ENCODE results near the gene ARHGEF17.
"Not testable (repeated sequence)": the region's sequence is repeated elsewhere in the genome, so short reads cannot be mapped to it uniquely, and the experiment has no call there.

Gene ARHGEF17

GRCh38 chr11:73308003-73308960 lies at the start of gene ARHGEF17:
Gene ARHGEF17, plus strand, starts transcription at chr11:73308276. Its CDS starts 363 bp downstream, at chr11:73308639.
- peak in 36 of 42 donors; percentile 27 to 75 (median 52) for DNase-seq
- intact Hi-C loops (cut with DNase I) = no loop called here

GRCh38 chr11:73259406-73260126 lies 48.5 kb upstream of the ARHGEF17 start:
- intact Hi-C loops (cut with DNase I) = no loop called here
- peak in 4 of 42 donors; percentile 2 to 21 (median 4) for DNase-seq

- no peak for DNase-seq
- intact Hi-C loops (cut with DNase I) = no loop called here
Observed at GRCh38 chr11:73260127-73260457, 48.0 kb upstream of the ARHGEF17 start.

GRCh38 chr11:73262851-73263495 lies 45.1 kb upstream of the ARHGEF17 start:
- peak in 1 of 42 donors; percentile 3 for DNase-seq
- intact Hi-C loops (cut with DNase I) = no loop called here

GRCh38 chr11:73263640-73264039 lies 44.4 kb upstream of the ARHGEF17 start:
- intact Hi-C loops (cut with DNase I) = no loop called here
- DNase-seq = no peak

- DNase-seq = peak in 1 of 42 donors; percentile 2
- intact Hi-C loops (cut with DNase I) = no loop called here
Observed at GRCh38 chr11:73265278-73265810, 42.7 kb upstream of the ARHGEF17 start.

- DNase-seq = peak in 3 of 42 donors; percentile 1 to 10 (median 7)
- intact Hi-C loops (cut with DNase I) = no loop called here
Observed at GRCh38 chr11:73265853-73266645, 42.0 kb upstream of the ARHGEF17 start.

GRCh38 chr11:73266646-73267020 lies 41.4 kb upstream of the ARHGEF17 start:
- intact Hi-C loops (cut with DNase I) = no loop called here

GRCh38 chr11:73267122-73267846 lies 40.8 kb upstream of the ARHGEF17 start:
- intact Hi-C loops (cut with DNase I) = no loop called here
- DNase-seq = peak in 6 of 42 donors; percentile 1 to 9 (median 4)

More at GRCh38 chr11:73266646-73267020, 41.4 kb upstream of the ARHGEF17 start:
- DNase-seq = peak in 4 of 42 donors; percentile 3 to 33 (median 14)

GRCh38 chr11:73267906-73268540 lies 40.1 kb upstream of the ARHGEF17 start:
- intact Hi-C loops (cut with DNase I) = no loop called here
- DNase-seq = peak in 5 of 42 donors; percentile 0 to 30 (median 6)

- DNase-seq = peak in 5 of 42 donors; percentile 3 to 22 (median 11)
Observed at GRCh38 chr11:73268671-73269271, 39.3 kb upstream of the ARHGEF17 start.

GRCh38 chr11:73269459-73270015 lies 38.5 kb upstream of the ARHGEF17 start:
- DNase-seq = peak in 4 of 42 donors; percentile 2 to 28 (median 12)
- intact Hi-C loops (cut with DNase I) = no loop called here

More at GRCh38 chr11:73268671-73269271, 39.3 kb upstream of the ARHGEF17 start:
- intact Hi-C loops (cut with DNase I) = no loop called here

- intact Hi-C loops (cut with DNase I) = no loop called here
- peak in 5 of 42 donors; percentile 3 to 34 (median 10) for DNase-seq
Observed at GRCh38 chr11:73270016-73270854, 37.8 kb upstream of the ARHGEF17 start.

GRCh38 chr11:73270855-73271477 lies 37.1 kb upstream of the ARHGEF17 start:
- intact Hi-C loops (cut with DNase I) = no loop called here
- peak in 5 of 42 donors; percentile 1 to 37 (median 4) for DNase-seq

GRCh38 chr11:73271478-73271865 lies 36.6 kb upstream of the ARHGEF17 start:
- peak in 3 of 42 donors; percentile 6 to 21 (median 9) for DNase-seq
- intact Hi-C loops (cut with DNase I) = not testable (repeated sequence)
